ENCODE data around the gene PPP2R2C. TPM values are rescaled to one million over a fixed set of nuclear protein-coding genes. Genes with fewer than 3 reads are reported as not detected.

Gene PPP2R2C
- total and polyA plus RNA-seq, 12 donors, result 0.14 to 10.6 (median 4.2) TPM

DNA sequence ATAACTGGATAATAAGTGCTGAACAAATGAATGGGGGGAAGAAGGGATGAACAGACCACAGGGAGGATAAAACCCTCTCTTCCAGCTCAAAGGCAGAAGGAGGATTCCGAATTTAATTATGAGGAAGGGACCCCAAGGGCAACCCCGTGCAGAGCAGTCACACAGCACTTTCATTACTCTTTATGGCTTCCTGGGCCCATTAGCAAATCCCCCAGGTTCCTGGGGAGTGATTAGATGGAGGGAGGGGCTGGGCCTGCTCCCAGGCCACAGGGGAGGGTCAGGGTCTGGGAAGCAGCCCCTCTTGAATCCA is 67.1 kb downstream of the PPP2R2C start:
- Histone ChIP-seq H3K27ac (no peak overlapping the region), H3K4me1 (peaks cover 0 to 6% (median 0%) of the 10 kb centered on the region in 9 donors), H3K27me3 (peaks cover 0 to 70% (median 44%) of the 10 kb centered on the region in 7 donors), H3K36me3 (no peaks in the 10 kb centered on the region), H3K4me3 (no peak overlapping the region), H3K9me3 (no peaks in the 10 kb centered on the region)
- WGBS, 2 donors, result 8 to 15% methylated on average over 2 of the region's 2 CpGs
- DNase-seq (no peak), ATAC-seq (no peak)
- TF ChIP-seq, protein P1, sequence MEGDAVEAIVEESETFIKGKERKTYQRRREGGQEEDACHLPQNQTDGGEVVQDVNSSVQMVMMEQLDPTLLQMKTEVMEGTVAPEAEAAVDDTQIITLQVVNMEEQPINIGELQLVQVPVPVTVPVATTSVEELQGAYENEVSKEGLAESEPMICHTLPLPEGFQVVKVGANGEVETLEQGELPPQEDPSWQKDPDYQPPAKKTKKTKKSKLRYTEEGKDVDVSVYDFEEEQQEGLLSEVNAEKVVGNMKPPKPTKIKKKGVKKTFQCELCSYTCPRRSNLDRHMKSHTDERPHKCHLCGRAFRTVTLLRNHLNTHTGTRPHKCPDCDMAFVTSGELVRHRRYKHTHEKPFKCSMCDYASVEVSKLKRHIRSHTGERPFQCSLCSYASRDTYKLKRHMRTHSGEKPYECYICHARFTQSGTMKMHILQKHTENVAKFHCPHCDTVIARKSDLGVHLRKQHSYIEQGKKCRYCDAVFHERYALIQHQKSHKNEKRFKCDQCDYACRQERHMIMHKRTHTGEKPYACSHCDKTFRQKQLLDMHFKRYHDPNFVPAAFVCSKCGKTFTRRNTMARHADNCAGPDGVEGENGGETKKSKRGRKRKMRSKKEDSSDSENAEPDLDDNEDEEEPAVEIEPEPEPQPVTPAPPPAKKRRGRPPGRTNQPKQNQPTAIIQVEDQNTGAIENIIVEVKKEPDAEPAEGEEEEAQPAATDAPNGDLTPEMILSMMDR (IDR thresholded peaks at IDR 0.05), result no peak
- intact Hi-C loops (cut with DNase I), result no loop called here

DNA sequence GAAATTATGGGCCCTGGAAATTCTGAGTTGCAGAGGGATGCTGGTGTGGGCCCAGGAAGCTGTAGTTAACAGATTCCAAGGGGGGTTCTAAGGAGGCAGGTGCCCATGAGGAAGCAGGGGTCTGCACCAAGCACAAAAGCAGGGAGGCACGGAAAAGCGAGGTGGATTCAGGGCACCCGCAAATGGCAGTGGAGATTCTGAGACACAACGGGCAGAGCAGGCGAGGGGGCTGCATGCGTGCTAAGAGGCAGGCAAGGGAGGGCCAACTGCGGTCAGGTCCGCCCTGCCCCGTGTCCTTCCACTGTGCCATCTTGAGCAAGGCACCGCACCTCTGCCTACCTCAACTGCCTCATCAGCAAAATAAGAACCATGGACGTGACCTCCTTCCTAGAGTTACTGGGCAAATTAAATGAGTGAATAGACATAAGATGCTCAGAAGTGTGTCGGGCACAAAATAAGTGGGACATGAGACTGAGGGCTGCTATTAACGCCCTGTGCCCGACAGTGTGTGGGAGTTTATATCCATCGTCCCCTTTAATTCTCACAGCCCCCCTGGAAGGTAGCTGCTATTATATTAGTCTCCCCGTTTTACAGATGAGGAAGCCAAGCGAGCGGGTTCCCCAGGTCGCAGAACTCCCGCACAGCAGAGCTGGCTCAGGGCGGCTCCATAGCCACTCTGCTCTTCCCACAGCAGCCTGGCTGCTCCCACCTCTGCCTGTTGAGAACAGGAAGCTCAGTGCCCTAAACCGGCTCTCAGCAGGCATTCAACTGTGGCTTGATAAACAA is 67.6 kb downstream of the PPP2R2C start:
- Histone ChIP-seq H3K27me3 (peaks cover 0 to 75% (median 46%) of the 10 kb centered on the region in 7 donors), H3K4me3 (no peak overlapping the region), H3K9me3 (no peaks in the 10 kb centered on the region), H3K27ac (no peak overlapping the region), H3K4me1 (peaks cover 0 to 6% (median 0%) of the 10 kb centered on the region in 9 donors), H3K36me3 (no peaks in the 10 kb centered on the region)
- TF ChIP-seq, protein P1 (IDR thresholded peaks at IDR 0.05), result no peak
- intact Hi-C loops (cut with DNase I), result no loop called here
- DNase-seq (no peak), ATAC-seq (no peak)
- WGBS, 2 donors, result 64 to 67% methylated on average over 22 of the region's 22 CpGs

DNA sequence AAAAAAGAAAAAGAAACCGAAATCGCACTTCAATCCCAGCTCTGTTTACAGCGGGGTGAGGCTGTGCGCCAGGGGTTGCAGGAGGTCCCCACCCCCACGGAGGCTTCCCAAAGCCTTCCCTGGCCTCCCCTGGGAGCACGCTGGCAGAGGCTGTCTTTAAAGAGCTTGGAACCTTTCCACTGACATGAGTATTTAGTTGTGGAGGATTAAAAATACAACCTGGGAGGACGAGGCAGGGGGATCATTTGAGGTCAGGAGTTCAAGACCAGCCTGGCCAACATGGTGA is 69.1 kb downstream of the PPP2R2C start:
- H3K4me3 ChIP-seq, result no peak overlapping the region
- TF ChIP-seq, protein P1 (IDR thresholded peaks at IDR 0.05), result no peak
- H3K9me3 ChIP-seq, result no peaks in the 10 kb centered on the region
- DNase-seq (no peak), ATAC-seq (no peak)
- intact Hi-C loops (cut with DNase I), result no loop called here
- no peaks in the 10 kb centered on the region for H3K36me3 ChIP-seq
- no peak overlapping the region for H3K27ac ChIP-seq
- whole genome bisulfite sequencing, 2 donors, result 4 to 5% methylated on average over 7 of the region's 7 CpGs
- H3K27me3 ChIP-seq, result peaks cover 0 to 88% (median 50%) of the 10 kb centered on the region in 7 donors
- H3K4me1 ChIP-seq, result peaks cover 0 to 6% (median 0%) of the 10 kb centered on the region in 9 donors

DNA sequence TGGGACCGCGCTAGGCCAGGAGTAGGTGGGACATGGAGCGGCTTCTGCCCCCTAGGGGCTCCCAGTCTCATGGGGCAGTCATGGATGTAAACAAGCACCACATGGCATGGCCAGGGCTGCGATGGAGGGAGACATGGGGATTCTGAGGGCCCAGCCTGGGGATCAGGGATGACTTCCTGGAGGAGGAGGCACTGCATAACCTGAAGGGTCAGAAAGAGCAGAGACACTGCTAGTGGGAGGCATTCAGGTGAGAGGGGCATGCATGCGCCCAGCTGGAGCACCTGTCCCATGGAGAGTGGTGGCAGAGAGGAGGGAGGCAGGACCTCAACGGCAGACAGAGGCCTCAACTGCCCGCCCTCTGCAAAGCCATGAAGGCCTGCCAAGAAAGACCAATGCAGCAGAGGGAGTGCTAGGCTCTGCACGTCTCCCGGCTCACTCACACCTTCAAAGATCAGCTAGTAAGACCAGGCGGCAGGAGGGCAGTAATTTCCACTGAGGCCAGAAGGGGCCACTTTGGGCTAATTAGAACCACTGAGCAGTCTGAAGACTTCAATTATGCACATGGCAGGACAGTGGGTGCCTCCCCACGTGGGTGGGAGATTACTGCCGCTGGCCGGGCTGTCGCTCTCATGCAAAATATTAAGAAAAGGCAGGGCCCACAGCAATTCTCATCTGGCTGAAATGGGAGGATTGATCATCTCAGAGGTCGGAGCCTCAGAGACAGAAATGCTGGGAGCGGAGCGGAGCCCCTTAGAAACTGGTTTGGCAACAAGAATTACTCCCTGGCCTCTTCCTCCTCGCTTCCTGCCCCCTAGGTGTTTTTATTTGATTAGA is 69.6 kb downstream of the PPP2R2C start:
- DNase-seq, result no peak

More for the DNA sequence above, 69.6 kb downstream of the PPP2R2C start:
- ATAC-seq, result no peak
- H3K4me1 ChIP-seq, result peaks cover 0 to 6% (median 0%) of the 10 kb centered on the region in 9 donors
- TF ChIP-seq, protein P1 (IDR thresholded peaks at IDR 0.05), result no peak
- 31% methylated on average over 18 of the region's 18 CpGs for WGBS, 2 donors
- no peaks in the 10 kb centered on the region for H3K36me3 ChIP-seq
- no peak overlapping the region for H3K27ac ChIP-seq
- no peaks in the 10 kb centered on the region for H3K9me3 ChIP-seq
- intact Hi-C loops (cut with DNase I), result no loop called here
- H3K27me3 ChIP-seq, result peaks cover 0 to 94% (median 48%) of the 10 kb centered on the region in 7 donors
- H3K4me3 ChIP-seq, result no peak overlapping the region
